Astrocyte (in vitro differentiated cells and primary cell): ENCODE results near the gene IFIT3. TPM values are rescaled to one million over a fixed set of nuclear protein-coding genes. Genes with fewer than 3 reads are reported as not detected.

Experiments used
- DNase-seq: peaks from one replicate; pipeline ENCODE4 v3.0.0-alpha.2; 2010; ENCODE audit warnings: low read depth
- FAIRE-seq: peaks from 2 replicates; lab custom pipeline; 2011; peaks lifted over from hg19 to GRCh38; lab: Jason Lieb, UNC
- H2AFZ ChIP-seq: 2 replicates; pipeline ENCODE4 v1.6.0; 2012; ENCODE audit warnings: low read depth, low read length, inconsistent platforms
- H3K27ac ChIP-seq: 2 replicates; pipeline ENCODE4 v1.5.1; 2011; ENCODE audit warnings: low read depth, low read length, inconsistent platforms
- H3K27me3 ChIP-seq: 2 replicates; pipeline ENCODE4 v1.6.0; 2011; ENCODE audit warnings: low read length, inconsistent platforms; ENCODE audit not compliant: insufficient read depth
- H3K36me3 ChIP-seq: 2 replicates; pipeline ENCODE4 v1.5.1; 2011; ENCODE audit warnings: low read length, inconsistent platforms; ENCODE audit not compliant: insufficient read depth
- H3K4me1 ChIP-seq: 2 replicates; pipeline ENCODE4 v1.5.1; 2011; ENCODE audit warnings: low read length, inconsistent platforms; ENCODE audit not compliant: insufficient read depth
- H3K4me2 ChIP-seq: 2 replicates; pipeline ENCODE4 v1.6.0; 2012; ENCODE audit warnings: low read length, inconsistent platforms
- H3K4me3 ChIP-seq: 2 replicates; pipeline ENCODE4 v1.5.1; 2011; ENCODE audit warnings: low read depth, mild to moderate bottlenecking, low read length, inconsistent platforms; ENCODE audit not compliant: insufficient read depth
- H3K79me2 ChIP-seq: 2 replicates; pipeline ENCODE4 v1.6.0; 2012; ENCODE audit warnings: mild to moderate bottlenecking, low read length, inconsistent platforms; ENCODE audit not compliant: insufficient read depth
- H3K9ac ChIP-seq: 2 replicates; pipeline ENCODE4 v1.6.0; 2012; ENCODE audit warnings: mild to moderate bottlenecking, low read length, inconsistent platforms
- H3K9me3 ChIP-seq: 2 replicates; pipeline ENCODE4 v1.5.1; 2012; ENCODE audit warnings: low read depth, mild to moderate bottlenecking, low read length, inconsistent platforms; ENCODE audit not compliant: insufficient read depth
- H4K20me1 ChIP-seq: 2 replicates; pipeline ENCODE4 v1.6.0; 2012; ENCODE audit warnings: low read length, inconsistent platforms; ENCODE audit not compliant: insufficient read depth
- H3K27ac Mint-ChIP-seq: one replicate; pipeline ENCODE4 v1.8.0; 2021; ENCODE audit warnings: mild to moderate bottlenecking, mixed read lengths; ENCODE audit not compliant: unreplicated experiment
- H3K27me3 Mint-ChIP-seq: one replicate; pipeline ENCODE4 v1.8.0; 2021; ENCODE audit warnings: low read depth, mixed read lengths; ENCODE audit not compliant: unreplicated experiment
- H3K36me3 Mint-ChIP-seq: one replicate; pipeline ENCODE4 v1.8.0; 2021; ENCODE audit warnings: low read depth, mixed read lengths; ENCODE audit not compliant: unreplicated experiment
- H3K4me1 Mint-ChIP-seq: one replicate; pipeline ENCODE4 v1.8.0; 2021; ENCODE audit warnings: low read depth, mixed read lengths; ENCODE audit not compliant: unreplicated experiment
- H3K4me3 Mint-ChIP-seq: one replicate; pipeline ENCODE4 v1.8.0; 2021; ENCODE audit warnings: mild to moderate bottlenecking, moderate library complexity, mixed read lengths; ENCODE audit not compliant: unreplicated experiment
- H3K9me3 Mint-ChIP-seq: one replicate; pipeline ENCODE4 v1.8.0; 2021; ENCODE audit warnings: mild to moderate bottlenecking, mixed read lengths; ENCODE audit not compliant: unreplicated experiment
- CTCF ChIP-seq: IDR thresholded peaks from 2 replicates; pipeline ENCODE4 v1.5.1; 2011; ENCODE audit warnings: low read depth, mild to moderate bottlenecking, inconsistent platforms, low read length, moderate library complexity; ENCODE audit not compliant: insufficient read depth
- EZH2 ChIP-seq: IDR thresholded peaks from 2 replicates; pipeline ENCODE4 v1.6.1; 2012; ENCODE audit warnings: mild to moderate bottlenecking, low read length, inconsistent platforms; ENCODE audit not compliant: insufficient read depth
- total RNA-seq: library from RNA; stranded (reverse); gene quantifications from 2 replicates; pipeline ENCODE4 v1.2.1, GENCODE V29; 2021

IFIT3 gene
- total RNA-seq, 1 donor from 2014 or later: 171 TPM

GRCh38 chr10:89294721-89295239 lies 33.0 kb upstream of the IFIT3 start:
- H3K27ac Mint-ChIP-seq: no peak overlapping the region
- FAIRE-seq (no peak), DNase-seq (no peak)
- no peaks in the 10 kb centered on the region for H3K79me2 ChIP-seq
- peaks cover 9% of the 10 kb centered on the region for H3K9me3 Mint-ChIP-seq
- no peaks in the 10 kb centered on the region for H3K36me3 ChIP-seq
- H3K27me3 ChIP-seq: no peaks in the 10 kb centered on the region
- no peaks in the 10 kb centered on the region for H3K27me3 Mint-ChIP-seq
- no peak overlapping the region for H3K4me2 ChIP-seq
- H4K20me1 ChIP-seq: no peaks in the 10 kb centered on the region
- H3K9ac ChIP-seq: no peak overlapping the region
- H3K4me3 Mint-ChIP-seq: no peak overlapping the region
- peaks cover 8% of the 10 kb centered on the region for H3K4me1 Mint-ChIP-seq
- H3K4me3 ChIP-seq: no peak overlapping the region
- no peaks in the 10 kb centered on the region for H3K36me3 Mint-ChIP-seq
- TF ChIP-seq CTCF (no peak), EZH2 (no peak)
- H3K27ac ChIP-seq: no peak overlapping the region
- no peak overlapping the region for H2AFZ ChIP-seq
- H3K4me1 ChIP-seq: no peaks in the 10 kb centered on the region
- no peaks in the 10 kb centered on the region for H3K9me3 ChIP-seq

- TF ChIP-seq CTCF: no peak
- no peak for TF ChIP-seq EZH2
- H3K4me3 Mint-ChIP-seq: no peak overlapping the region
- H3K27ac Mint-ChIP-seq: no peak overlapping the region
- Histone ChIP-seq H3K4me2 (no peak overlapping the region), H3K9me3 (no peaks in the 10 kb centered on the region), H3K27ac (no peak overlapping the region), H2AFZ (no peak overlapping the region), H3K27me3 (no peaks in the 10 kb centered on the region), H3K9ac (no peak overlapping the region), H4K20me1 (no peaks in the 10 kb centered on the region), H3K36me3 (no peaks in the 10 kb centered on the region), H3K4me1 (no peaks in the 10 kb centered on the region), H3K79me2 (no peaks in the 10 kb centered on the region), H3K4me3 (no peak overlapping the region)
- DNase-seq (peak; percentile 66), FAIRE-seq (peak; percentile 91)
- H3K4me1 Mint-ChIP-seq: peaks cover 8% of the 10 kb centered on the region
- no peaks in the 10 kb centered on the region for H3K36me3 Mint-ChIP-seq
- H3K27me3 Mint-ChIP-seq: no peaks in the 10 kb centered on the region
- H3K9me3 Mint-ChIP-seq: peaks cover 10% of the 10 kb centered on the region
Measured at GRCh38 chr10:89295597-89295996, 32.2 kb upstream of the IFIT3 start.

- Histone ChIP-seq H3K79me2 (no peaks in the 10 kb centered on the region), H3K9me3 (no peaks in the 10 kb centered on the region), H2AFZ (no peak overlapping the region), H3K4me3 (no peak overlapping the region), H3K27ac (no peak overlapping the region), H3K27me3 (no peaks in the 10 kb centered on the region), H3K4me1 (peaks cover 3% of the 10 kb centered on the region), H3K4me2 (no peak overlapping the region), H4K20me1 (no peaks in the 10 kb centered on the region), H3K36me3 (no peaks in the 10 kb centered on the region), H3K9ac (no peak overlapping the region)
- H3K4me3 Mint-ChIP-seq: no peak overlapping the region
- peak overlapping the region; percentile 71 for H3K27ac Mint-ChIP-seq
- no peaks in the 10 kb centered on the region for H3K27me3 Mint-ChIP-seq
- no peak for TF ChIP-seq CTCF
- TF ChIP-seq EZH2: no peak
- H3K9me3 Mint-ChIP-seq: peaks cover 10% of the 10 kb centered on the region
- FAIRE-seq: no peak
- DNase-seq: no peak
- peaks cover 12% of the 10 kb centered on the region for H3K4me1 Mint-ChIP-seq
- no peaks in the 10 kb centered on the region for H3K36me3 Mint-ChIP-seq
Measured at GRCh38 chr10:89296220-89296648, 31.6 kb upstream of the IFIT3 start.
